WERI-Rb-1 (cell line): ENCODE data around the gene PTPRCAP.
"Not testable (repeated sequence)": the region's sequence is repeated elsewhere in the genome, so short reads cannot be mapped to it uniquely, and the experiment has no call there.

Experiments used
- DNase-seq: peaks from one replicate; pipeline ENCODE4 v3.0.0-alpha.2; 2020
- H3K27ac ChIP-seq: fragments of 250-450 bp; sonication (Bioruptor Pico); 2 replicates; pipeline ENCODE4 v1.5.1; 2020; ENCODE audit warnings: mild to moderate bottlenecking, moderate library complexity
- H3K27me3 ChIP-seq: fragments of 250-450 bp; sonication (Bioruptor Pico); 2 replicates; pipeline ENCODE4 v1.5.1; 2021; ENCODE audit warnings: mild to moderate bottlenecking, low read depth, moderate library complexity; ENCODE audit not compliant: insufficient read depth, severe bottlenecking
- H3K36me3 ChIP-seq: fragments of 250-450 bp; sonication (Bioruptor Pico); 2 replicates; pipeline ENCODE4 v1.5.1; 2020; ENCODE audit warnings: mild to moderate bottlenecking, moderate library complexity
- H3K4me3 ChIP-seq: 2 replicates; pipeline ENCODE4 v1.5.1; 2011; ENCODE audit warnings: low read depth, mild to moderate bottlenecking, control low read depth, low read length
- H3K9me3 ChIP-seq: fragments of 250-450 bp; sonication (Bioruptor Pico); 2 replicates; pipeline ENCODE4 v1.5.1; 2021; ENCODE audit warnings: mild to moderate bottlenecking, moderate library complexity; ENCODE audit not compliant: severe bottlenecking
- TF ChIP-seq, protein P1 (sequence below): IDR thresholded peaks from 2 replicates; pipeline ENCODE4 v1.5.1; 2011; ENCODE audit warnings: low read depth, mild to moderate bottlenecking, control low read depth, inconsistent platforms, low read length

PTPRCAP gene

DNA sequence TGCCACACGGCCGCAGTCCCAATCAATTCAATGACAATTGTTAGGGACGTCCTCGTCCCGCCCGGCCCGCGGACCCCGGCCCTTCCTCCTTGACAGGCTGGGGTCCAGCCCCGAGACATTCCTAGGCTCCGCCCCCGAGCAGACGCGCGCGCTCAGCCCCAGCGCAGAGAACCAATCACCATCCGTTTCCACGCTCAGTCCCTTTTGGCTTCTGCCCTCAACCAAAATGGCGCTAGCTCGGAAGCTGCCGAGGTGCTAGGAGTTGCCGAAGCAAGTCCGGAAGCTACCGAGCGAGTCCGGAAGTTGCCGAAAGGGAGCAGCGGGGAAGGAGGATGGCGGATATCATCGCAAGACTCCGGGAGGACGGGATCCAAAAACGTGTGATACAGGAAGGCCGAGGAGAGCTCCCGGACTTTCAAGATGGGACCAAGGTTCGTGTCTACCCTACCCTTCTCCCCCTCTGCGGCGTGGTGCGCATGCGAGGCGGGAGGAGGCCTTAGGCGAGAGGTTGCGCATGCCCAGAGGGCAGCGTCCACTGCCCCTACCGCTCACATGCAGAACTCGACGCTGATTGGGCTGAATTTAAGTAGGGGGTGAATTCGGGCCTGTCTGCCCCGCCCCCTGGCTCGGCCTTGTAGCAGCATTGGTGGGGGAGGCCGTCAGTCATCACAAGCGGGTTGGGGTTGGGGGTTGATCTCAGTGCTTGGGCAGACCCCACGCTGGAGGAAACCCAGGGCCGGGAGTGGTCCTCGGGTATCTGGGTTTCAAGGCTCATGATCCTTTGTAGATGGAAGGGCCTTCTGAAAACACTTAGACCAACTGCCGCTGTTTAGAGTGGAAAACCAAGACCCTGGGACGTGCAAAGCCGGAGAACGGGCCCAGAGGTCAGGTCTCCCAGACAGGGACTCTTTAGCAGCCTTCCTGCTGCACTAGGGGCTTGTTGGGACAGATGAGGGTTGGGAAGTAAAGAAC is 45.6 kb upstream of the PTPRCAP start, which contains the start of gene AIP:
TSS of gene AIP (plus strand) at position 200 of the 972 bp plus-strand sequence. CDS start at position 333, 133 bp downstream.
- TF ChIP-seq, protein P1, sequence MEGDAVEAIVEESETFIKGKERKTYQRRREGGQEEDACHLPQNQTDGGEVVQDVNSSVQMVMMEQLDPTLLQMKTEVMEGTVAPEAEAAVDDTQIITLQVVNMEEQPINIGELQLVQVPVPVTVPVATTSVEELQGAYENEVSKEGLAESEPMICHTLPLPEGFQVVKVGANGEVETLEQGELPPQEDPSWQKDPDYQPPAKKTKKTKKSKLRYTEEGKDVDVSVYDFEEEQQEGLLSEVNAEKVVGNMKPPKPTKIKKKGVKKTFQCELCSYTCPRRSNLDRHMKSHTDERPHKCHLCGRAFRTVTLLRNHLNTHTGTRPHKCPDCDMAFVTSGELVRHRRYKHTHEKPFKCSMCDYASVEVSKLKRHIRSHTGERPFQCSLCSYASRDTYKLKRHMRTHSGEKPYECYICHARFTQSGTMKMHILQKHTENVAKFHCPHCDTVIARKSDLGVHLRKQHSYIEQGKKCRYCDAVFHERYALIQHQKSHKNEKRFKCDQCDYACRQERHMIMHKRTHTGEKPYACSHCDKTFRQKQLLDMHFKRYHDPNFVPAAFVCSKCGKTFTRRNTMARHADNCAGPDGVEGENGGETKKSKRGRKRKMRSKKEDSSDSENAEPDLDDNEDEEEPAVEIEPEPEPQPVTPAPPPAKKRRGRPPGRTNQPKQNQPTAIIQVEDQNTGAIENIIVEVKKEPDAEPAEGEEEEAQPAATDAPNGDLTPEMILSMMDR = 0 out of 2 replicates have a peak, but pooled peaks have one; percentile 10
- peak within 1 kb of the TSS; percentile 85 for H3K27ac ChIP-seq

GRCh38 chr11:67482275-67482826 is 44.9 kb upstream of the PTPRCAP start:
- TF ChIP-seq, protein P1 = no peak
- Histone ChIP-seq H3K27ac (peak overlapping the region; percentile 85), H3K9me3 (peaks cover 5% of the 10 kb centered on the region), H3K36me3 (peaks cover 13% of the 10 kb centered on the region), H3K4me3 (peak overlapping the region; percentile 74), H3K27me3 (no peaks in the 10 kb centered on the region)
- DNase-seq = no peak

More for the DNA sequence above, 45.6 kb upstream of the PTPRCAP start, which contains the start of gene AIP:
- H3K27me3 ChIP-seq = no peaks in the 10 kb centered on the region
- H3K36me3 ChIP-seq = peaks cover 20% of the 10 kb centered on the region
- peak; percentile 98 for DNase-seq
- peaks cover 5% of the 10 kb centered on the region for H3K9me3 ChIP-seq
- H3K4me3 ChIP-seq = peak within 1 kb of the TSS; percentile 74

DNA sequence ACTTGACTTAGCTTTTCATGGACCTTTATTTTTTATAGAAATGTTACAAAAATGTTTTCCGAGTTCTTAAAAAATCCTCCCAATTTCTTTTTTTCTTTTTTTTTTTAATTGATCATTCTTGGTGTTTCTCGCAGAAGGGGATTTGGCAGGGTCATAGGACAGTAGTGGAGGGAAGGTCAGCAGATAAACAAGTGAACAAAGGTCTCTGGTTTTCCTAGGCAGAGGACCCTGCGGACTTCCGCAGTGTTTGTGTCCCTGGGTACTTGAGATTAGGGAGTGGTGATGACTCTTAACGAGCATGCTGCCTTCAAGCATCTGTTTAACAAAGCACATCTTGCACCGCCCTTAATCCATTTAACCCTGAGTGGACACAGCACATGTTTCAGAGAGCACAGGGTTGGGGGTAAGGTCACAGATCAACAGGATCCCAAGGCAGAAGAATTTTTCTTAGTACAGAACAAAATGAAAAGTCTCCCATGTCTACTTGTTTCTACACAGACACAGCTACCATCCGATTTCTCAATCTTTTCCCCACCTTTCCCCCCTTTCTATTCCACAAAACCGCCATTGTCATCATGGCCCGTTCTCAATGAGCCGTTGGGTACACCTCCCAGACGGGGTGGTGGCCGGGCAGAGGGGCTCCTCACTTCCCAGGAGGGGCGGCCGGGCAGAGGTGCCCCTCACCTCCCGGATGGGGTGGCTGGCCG is 40.0 kb upstream of the PTPRCAP start:
- peak overlapping the region; percentile 53 for H3K27ac ChIP-seq
- not testable (repeated sequence) for H3K9me3 ChIP-seq, DNase-seq, H3K4me3 ChIP-seq, H3K36me3 ChIP-seq, H3K27me3 ChIP-seq

DNA sequence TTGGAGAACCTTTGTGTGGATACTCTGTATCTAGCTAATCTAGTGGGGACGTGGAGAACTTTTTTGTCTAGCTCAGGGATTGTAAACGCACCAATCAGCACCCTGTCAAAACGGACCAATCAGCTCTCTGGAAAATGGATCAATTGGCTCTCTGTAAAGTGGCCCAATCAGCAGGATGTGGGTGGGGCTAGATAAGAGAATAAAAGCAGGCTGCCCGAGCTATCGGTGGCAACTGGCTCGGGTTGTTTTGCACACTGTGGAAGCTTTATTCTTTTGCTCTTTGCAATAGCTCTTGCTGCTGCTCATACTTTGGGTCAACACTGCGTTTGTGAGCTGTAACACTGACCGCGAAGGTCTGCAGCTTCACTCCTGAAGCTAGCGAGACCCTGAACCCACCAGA is 39.2 kb upstream of the PTPRCAP start:
- not testable (repeated sequence) for DNase-seq

GRCh38 chr11:67472882-67473281 is 35.4 kb upstream of the PTPRCAP start:
- no peak overlapping the region for H3K27ac ChIP-seq
- peaks cover 7% of the 10 kb centered on the region for H3K9me3 ChIP-seq
- DNase-seq = no peak
- TF ChIP-seq, protein P1 = no peak
- H3K27me3 ChIP-seq = no peaks in the 10 kb centered on the region
- no peak overlapping the region for H3K4me3 ChIP-seq
- H3K36me3 ChIP-seq = no peaks in the 10 kb centered on the region

More for the DNA sequence above, 39.2 kb upstream of the PTPRCAP start:
- not testable (repeated sequence) for H3K27me3 ChIP-seq, H3K4me3 ChIP-seq, H3K9me3 ChIP-seq, H3K36me3 ChIP-seq
- H3K27ac ChIP-seq = peak overlapping the region; percentile 48

DNA sequence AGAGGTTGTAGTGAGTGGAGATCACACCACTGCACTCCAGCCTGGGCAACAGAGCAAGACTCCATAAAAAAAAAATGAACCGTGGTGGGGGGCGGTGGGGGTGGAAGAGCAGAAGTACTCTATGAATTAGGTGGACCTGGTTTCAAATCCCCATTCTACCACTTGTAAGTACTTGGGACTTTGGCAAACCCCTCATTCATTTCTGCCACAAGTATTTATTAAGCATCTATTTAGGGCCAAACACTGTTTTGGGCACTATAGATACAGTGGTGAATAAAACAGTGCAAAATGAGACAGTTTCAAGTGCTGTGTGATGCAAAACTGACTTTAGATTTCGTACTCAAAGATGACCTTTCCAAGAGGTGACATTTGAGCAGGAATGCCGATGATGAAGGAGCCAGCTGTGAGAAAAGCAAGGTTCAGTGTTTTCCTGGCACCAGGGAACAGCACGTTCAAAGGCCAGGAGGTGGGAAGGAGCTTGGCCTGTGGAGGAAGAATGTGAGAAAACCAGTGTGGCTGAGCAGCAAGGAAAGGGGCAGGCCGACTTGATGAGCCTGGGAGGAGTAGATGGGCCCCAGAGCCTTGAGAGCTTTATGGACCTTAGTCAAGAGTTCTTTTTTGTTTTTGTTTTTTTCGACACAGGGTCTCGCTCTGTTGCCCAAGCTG is 33.0 kb upstream of the PTPRCAP start:
- no peak overlapping the region for H3K4me3 ChIP-seq
- TF ChIP-seq, protein P1 = no peak
- H3K27ac ChIP-seq = no peak overlapping the region
- no peaks in the 10 kb centered on the region for H3K9me3 ChIP-seq
- H3K36me3 ChIP-seq = no peaks in the 10 kb centered on the region
- H3K27me3 ChIP-seq = no peaks in the 10 kb centered on the region
- no peak for DNase-seq
